ENCODE data around the gene RNASE8.

DNA sequence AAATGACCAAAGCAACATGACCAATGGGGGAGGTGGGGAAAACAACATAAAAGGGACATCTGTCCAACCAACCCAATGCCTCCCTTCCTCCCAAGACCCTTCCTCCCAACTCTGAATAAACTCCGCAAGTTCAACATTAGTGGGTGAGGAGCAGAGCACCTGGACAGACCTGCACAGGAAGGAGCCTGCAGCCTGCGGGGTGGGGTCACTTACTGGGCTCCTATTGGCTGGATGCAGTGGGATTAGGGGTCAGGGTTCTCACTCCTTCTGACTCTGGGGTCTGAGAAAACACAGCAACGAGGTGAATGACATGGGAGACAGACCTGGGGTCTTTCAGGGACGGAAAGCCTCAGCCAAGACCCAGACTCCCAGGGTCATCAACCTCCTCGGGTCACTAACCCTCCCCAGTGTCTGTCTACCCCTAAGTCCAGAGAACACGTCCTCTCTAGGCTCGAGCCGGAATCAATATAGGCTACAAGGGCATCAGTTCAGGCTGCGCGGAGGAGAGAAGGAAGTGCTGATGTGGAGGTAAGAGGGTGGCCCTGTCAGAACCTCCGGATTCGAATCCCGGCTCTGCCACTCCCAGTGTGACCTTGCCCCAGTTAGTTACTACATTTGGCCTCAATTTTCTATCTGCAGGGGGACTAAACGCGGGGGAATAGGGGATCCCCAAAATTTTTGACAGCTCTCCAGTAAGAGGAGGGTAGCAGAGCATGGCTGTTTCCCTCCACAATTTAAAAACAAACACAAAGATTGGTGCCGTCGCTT, 33.6 kb upstream of the RNASE8 start:
- TF ChIP-seq, protein P1, sequence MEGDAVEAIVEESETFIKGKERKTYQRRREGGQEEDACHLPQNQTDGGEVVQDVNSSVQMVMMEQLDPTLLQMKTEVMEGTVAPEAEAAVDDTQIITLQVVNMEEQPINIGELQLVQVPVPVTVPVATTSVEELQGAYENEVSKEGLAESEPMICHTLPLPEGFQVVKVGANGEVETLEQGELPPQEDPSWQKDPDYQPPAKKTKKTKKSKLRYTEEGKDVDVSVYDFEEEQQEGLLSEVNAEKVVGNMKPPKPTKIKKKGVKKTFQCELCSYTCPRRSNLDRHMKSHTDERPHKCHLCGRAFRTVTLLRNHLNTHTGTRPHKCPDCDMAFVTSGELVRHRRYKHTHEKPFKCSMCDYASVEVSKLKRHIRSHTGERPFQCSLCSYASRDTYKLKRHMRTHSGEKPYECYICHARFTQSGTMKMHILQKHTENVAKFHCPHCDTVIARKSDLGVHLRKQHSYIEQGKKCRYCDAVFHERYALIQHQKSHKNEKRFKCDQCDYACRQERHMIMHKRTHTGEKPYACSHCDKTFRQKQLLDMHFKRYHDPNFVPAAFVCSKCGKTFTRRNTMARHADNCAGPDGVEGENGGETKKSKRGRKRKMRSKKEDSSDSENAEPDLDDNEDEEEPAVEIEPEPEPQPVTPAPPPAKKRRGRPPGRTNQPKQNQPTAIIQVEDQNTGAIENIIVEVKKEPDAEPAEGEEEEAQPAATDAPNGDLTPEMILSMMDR (conservative IDR thresholded peaks at IDR 0.05; ENCODE audit: low read length), result no peak
- TF ChIP-seq EZH2phosphoT487 (IDR thresholded peaks at IDR 0.05; ENCODE audit: borderline replicate concordance, low read depth, low read length), result no peak

All from OCI-LY7 (cell line).